ENCODE data around the gene MAP4K4. TPM values are rescaled to one million over a fixed set of nuclear protein-coding genes. Genes with fewer than 3 reads are reported as not detected.

MAP4K4 gene
- total RNA-seq, 1 donor from 2014 or later: 166 TPM

DNA sequence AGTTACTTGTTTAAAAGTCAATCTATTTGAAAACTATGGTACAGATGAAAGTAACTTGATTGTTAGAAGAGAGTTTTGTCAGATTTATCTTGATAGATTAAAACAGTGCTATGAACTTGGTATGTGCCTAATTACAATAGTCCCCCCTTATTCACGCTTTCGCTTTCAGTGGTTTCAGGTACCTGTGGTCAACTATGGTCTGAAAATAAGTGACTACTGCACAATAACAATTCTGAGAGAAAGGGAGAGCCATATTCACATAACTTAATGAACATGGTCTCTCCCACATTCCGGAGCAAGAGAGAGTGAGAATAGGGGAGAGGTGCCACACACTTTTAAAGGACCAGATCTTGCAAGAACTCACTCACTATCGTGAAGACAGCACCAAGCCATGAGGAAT, 13.2 kb upstream of the MAP4K4 start:
- Mint-ChIP-seq H3K27me3 (no peaks in the 10 kb centered on the region), H3K36me3 (no peaks in the 10 kb centered on the region), H3K4me1 (ENCODE audit: unreplicated experiment) (no peaks in the 10 kb centered on the region), H3K9me3 (no peaks in the 10 kb centered on the region), H3K4me3 (no peak overlapping the region), H3K27ac (no peak overlapping the region)
- TF ChIP-seq, protein P1, sequence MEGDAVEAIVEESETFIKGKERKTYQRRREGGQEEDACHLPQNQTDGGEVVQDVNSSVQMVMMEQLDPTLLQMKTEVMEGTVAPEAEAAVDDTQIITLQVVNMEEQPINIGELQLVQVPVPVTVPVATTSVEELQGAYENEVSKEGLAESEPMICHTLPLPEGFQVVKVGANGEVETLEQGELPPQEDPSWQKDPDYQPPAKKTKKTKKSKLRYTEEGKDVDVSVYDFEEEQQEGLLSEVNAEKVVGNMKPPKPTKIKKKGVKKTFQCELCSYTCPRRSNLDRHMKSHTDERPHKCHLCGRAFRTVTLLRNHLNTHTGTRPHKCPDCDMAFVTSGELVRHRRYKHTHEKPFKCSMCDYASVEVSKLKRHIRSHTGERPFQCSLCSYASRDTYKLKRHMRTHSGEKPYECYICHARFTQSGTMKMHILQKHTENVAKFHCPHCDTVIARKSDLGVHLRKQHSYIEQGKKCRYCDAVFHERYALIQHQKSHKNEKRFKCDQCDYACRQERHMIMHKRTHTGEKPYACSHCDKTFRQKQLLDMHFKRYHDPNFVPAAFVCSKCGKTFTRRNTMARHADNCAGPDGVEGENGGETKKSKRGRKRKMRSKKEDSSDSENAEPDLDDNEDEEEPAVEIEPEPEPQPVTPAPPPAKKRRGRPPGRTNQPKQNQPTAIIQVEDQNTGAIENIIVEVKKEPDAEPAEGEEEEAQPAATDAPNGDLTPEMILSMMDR (conservative IDR thresholded peaks at IDR 0.05): no peak
- DNase-seq (ENCODE audit: extremely low spot score, unreplicated experiment): no peak

DNA sequence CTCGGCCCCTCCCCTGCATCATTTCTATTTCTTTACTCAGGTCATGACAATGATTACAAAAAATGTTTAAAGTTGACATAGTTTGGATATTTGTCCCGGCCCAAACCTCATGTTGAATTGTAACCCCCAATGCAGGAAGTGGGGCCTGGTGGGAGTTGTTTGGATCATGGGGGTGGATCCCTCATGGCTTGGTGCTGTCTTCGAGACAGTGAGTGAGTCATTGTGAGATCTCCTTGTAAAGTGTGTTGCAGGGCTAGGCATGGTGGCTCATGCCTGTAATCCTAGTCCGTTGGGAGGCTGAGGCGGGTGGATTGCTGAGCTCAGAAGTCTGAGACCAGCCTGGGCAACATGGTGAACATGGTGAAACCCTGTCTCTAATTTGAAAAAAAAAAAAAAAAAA, 9.2 kb upstream of the MAP4K4 start:
- Mint-ChIP-seq H3K27me3 (peaks cover 2% of the 10 kb centered on the region), H3K27ac (no peak overlapping the region), H3K36me3 (no peaks in the 10 kb centered on the region), H3K9me3 (no peaks in the 10 kb centered on the region), H3K4me3 (no peak overlapping the region), H3K4me1 (ENCODE audit: unreplicated experiment) (no peaks in the 10 kb centered on the region)
- TF ChIP-seq, protein P1 (conservative IDR thresholded peaks at IDR 0.05): no peak
- no peak for DNase-seq (ENCODE audit: extremely low spot score, unreplicated experiment)

DNA sequence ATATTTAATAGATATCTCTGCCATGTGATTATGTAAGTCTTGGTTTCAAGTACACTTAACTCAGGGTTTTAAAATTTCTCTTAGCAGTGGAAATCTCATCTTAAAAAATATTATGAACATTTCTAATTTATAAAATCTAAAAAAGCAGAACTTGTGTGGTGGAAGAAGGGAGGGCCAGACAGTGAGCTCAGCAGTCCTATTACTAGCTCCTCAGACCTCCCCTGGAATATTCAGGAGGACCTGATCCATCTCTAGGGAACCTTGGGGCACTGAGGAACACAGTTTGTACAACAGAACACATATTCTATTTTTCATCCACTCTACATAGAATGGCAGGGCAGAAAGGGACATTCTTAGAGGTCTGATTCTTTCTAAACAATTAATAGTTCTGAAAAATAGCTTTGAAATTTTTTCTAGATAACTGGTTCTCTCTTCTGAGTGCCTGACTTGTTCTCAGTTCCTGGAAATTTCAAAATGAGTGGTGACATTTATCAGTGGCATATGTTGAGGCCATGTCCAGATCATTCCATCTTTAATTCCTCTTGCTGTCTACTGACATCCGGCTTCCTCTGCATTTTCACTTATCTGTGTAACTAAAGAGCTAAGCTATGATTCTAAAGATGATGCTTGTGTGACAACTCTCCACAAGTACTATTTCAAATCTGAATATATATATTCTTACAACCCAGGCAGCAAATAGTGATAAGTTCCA, 8.2 kb upstream of the MAP4K4 start:
- no peaks in the 10 kb centered on the region for H3K4me1 Mint-ChIP-seq (ENCODE audit: unreplicated experiment)
- no peak overlapping the region for H3K4me3 Mint-ChIP-seq
- H3K36me3 Mint-ChIP-seq: no peaks in the 10 kb centered on the region
- H3K27ac Mint-ChIP-seq: no peak overlapping the region
- DNase-seq (ENCODE audit: extremely low spot score, unreplicated experiment): no peak
- TF ChIP-seq, protein P1 (conservative IDR thresholded peaks at IDR 0.05): no peak
- H3K9me3 Mint-ChIP-seq: no peaks in the 10 kb centered on the region
- H3K27me3 Mint-ChIP-seq: peaks cover 2% of the 10 kb centered on the region

DNA sequence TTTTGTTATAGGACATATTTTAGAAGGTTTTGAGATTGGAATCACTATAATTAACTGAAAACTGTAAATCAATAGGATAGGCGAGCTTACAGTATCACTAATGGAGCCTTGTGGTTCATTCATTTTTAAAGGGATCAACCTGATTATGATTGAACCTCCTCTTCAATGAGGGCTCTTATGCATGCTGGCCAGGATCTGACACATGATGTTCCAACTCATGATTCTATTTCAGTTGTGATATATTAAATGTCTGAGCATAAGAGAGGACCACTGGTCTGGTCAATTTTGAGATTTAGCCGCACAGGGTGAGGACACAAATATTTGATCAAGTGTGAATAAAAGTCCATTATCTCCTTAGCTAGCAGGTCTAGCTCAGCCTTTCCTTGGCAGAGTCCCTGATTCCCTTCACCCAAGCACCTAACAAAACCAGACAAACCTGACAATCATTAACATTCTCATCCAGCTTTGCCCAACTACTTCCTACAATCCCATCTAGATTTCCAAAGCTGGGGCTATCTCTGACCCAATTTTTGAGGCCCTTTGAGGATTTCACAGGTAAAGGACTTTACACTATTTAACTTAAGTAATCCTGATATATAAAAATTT, 6.9 kb upstream of the MAP4K4 start:
- TF ChIP-seq, protein P1 (conservative IDR thresholded peaks at IDR 0.05): no peak
- Mint-ChIP-seq H3K4me3 (no peak overlapping the region), H3K27ac (no peak overlapping the region), H3K27me3 (peaks cover 2% of the 10 kb centered on the region), H3K36me3 (no peaks in the 10 kb centered on the region), H3K9me3 (peaks cover 9% of the 10 kb centered on the region), H3K4me1 (ENCODE audit: unreplicated experiment) (no peaks in the 10 kb centered on the region)
- DNase-seq (ENCODE audit: extremely low spot score, unreplicated experiment): no peak

DNA sequence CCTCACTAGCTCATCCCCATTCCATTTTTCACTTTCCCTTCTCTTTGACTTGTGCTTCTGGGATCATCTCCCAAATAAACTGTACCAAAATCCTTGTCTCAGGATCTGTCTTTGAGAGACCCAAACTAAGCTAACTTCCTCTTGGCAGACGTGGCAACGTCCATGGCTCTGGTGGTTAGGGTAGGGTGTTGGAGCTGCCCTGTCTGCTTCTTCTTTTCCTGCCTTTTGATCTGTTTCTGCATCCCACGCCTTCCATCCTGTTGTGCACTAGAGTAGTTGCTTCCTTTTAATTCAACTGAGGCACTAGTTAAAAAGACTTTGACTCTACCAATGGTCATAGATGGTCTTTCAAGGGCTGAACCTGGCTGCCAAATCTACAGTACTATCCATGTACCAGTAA, 5.5 kb upstream of the MAP4K4 start:
- no peak overlapping the region for H3K4me3 Mint-ChIP-seq
- peaks cover 7% of the 10 kb centered on the region for H3K4me1 Mint-ChIP-seq (ENCODE audit: unreplicated experiment)
- H3K36me3 Mint-ChIP-seq: no peaks in the 10 kb centered on the region
- TF ChIP-seq, protein P1 (conservative IDR thresholded peaks at IDR 0.05): no peak
- DNase-seq (ENCODE audit: extremely low spot score, unreplicated experiment): no peak
- H3K27me3 Mint-ChIP-seq: peaks cover 2% of the 10 kb centered on the region
- peaks cover 9% of the 10 kb centered on the region for H3K9me3 Mint-ChIP-seq
- H3K27ac Mint-ChIP-seq: no peak overlapping the region

All from type B pancreatic cell (in vitro differentiated cells).